ENCODE measurements around the gene KIF25.
"Not testable (repeated sequence)": the region's sequence is repeated elsewhere in the genome, so short reads cannot be mapped to it uniquely, and the experiment has no call there.

The KIF25 gene

GRCh38 chr6:168073937-168074730, 76.7 kb downstream of the KIF25 start:
- no peak for DNase-seq

- no peak for DNase-seq
Observed at GRCh38 chr6:168075216-168075615, 77.7 kb downstream of the KIF25 start.

DNA sequence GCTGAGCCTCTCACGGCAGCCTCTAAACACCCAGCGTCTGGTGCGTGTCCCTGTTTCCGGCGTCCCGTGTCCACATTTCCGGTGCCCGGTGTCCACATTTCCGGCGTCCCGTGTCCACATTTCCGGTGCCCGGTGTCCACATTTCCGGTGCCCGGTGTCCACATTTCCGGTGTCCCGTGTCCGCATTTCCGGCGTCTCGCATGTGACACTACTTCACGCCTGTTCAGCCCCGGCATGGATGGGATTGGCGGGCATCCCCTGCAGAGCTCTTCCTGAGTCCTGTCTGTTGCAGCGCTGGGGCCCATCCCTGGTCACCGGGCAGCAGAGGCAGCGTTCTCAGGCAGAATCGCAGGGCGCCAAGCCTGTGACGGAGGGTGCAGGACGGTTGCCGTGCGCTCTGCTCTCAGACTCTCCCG, 78.3 kb downstream of the KIF25 start:
- no peak for DNase-seq

GRCh38 chr6:168077401-168077800, 79.9 kb downstream of the KIF25 start:
- DNase-seq: not testable (repeated sequence)

GRCh38 chr6:168078175-168078942, 80.9 kb downstream of the KIF25 start:
- DNase-seq: no peak

DNA sequence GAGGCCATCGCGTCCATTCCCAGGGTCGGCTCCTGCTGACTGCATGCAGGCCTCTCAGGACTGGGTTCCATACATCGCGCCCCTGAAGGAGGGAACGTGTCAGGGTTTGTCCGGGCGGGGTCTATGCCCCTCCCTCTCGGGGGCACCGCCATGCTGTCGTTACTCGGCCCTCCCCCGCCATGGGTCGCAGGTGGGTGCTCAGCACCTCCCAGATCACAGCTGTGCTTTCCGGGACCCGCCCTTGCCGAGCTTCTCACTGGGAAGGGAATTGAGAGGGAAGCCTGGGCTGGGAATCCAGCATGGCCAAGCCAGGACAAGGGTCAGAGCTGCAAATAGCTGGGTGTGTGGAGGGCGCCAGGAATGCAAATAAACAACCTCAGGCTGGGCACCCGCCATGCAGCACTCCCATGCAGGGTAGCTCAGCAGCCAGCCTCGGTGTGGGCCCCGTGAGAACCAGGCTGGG, 81.5 kb downstream of the KIF25 start, which contains the start of gene FRMD1:
Gene FRMD1, minus strand, starts transcription at position 270 of the 463 bp plus-strand sequence. Its CDS starts 118 bp downstream, at position 152.
- no peak for DNase-seq

DNA sequence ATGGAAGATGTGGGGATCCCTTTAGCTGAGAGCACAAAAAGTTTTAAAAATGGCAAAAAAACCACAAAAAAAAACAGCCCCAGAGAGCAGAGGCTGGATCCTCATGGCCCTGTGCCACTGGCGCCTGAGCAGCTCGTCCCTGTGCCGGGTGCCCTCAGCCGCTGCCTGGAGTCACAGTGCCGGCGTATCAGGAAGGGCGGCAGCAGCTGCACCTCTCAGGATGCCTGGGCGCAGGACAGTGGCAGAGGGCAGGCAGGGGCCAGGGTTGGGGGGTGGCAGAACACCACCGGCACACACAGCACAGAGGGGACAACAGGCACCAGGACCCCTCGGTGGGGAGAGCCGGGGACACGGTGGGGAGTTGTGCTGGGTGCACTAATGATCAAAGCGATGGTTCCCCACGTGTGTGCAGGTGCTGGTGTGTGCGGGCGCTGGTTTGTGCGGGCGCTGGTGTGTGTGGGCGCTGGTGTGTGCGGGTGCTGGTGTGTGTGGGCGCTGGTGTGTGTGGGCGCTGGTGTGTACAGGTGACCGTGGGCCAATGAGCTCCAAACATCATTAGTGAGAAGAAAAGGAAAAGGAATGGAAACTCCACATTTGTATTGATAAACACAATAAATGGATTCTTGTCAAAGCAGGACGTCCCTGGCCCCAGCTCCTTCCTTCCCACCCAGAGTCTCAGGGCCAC, 83.1 kb downstream of the KIF25 start:
- DNase-seq: no peak

DNA sequence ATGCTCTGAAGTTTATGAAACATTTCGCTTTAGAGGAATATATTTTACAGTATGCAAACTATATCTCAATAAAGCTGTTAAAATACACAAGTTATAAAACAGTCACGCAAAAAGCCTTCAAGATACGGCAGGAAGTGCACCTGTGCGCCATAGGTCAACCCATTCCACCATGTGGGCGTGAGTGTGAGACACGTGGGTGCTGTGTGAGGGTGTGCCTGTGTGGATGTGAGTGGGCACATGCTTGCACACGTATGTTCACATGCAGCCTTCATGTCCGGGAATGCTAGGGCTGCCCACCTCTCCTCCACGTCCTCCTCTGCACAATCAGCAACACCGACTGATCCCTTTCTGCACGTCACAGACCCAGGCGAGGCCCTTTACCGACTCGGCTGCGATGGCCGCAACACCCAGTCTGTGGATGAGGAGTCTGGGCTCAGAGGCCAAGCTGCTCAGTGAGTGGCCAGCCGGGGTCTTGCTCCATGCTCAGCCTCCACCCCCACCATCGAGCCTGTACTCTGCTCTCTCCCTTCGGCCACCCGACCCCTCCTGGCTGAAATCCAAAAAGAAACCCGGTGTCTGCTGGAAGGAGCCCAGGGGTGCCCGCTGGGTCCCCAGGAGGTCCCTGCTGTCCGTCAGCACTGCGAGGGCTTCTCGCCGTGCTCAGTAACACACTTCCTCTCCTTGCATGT, 84.5 kb downstream of the KIF25 start:
- DNase-seq: no peak

- DNase-seq: no peak
Observed at GRCh38 chr6:168082860-168083513, 85.5 kb downstream of the KIF25 start.

DNA sequence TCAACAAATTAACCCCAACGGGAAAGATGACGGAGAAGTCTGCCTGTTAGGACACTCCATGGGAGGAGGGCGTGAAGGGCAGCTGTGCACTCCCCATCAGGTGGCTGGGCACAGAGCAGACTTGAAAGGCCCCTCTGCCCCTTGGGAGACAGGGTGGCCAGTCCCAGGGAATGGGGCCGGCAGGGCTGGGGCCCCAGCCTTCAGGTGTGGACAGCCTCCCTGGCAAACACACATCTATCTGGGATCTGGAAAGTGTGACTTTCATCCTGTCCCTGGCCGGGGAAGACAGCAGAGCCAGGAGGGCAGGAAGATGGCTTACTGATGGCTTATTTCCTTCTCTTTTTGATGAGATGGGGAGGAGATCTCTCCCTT, 86.0 kb downstream of the KIF25 start:
- no peak for DNase-seq

DNA sequence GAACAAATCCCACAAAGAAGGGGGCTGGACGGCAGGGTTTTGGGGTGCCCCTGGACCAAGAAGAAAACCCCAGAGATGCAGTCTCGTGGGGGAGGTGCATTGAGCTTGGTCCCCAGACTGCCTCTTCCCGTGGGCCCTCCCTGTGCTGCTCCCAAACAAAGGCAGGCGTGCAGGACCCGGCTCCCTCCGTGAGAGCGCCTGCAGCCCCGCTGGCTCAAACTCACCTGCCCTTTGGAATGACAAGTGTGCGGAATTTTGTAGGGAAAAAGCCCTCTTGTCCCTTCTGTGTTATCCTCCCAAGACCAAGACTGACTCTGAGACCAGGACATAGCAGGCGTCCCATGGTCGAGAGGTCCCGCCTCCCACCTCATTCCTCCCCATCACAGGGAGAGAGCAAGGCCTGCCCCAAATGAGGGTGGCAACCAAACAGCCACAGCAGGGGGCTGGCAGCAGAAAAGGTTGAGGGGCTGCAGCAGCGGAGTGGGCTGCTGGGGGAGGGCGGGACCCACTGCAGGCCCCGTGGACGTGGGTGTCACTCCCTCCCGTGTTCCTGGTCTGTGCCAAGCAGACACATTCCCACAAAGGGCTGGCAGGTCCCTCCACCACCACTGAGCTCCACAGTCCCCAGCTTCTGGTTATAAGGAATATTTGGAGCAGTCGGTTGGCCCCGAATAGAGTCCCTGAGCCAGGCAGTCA, 87.1 kb downstream of the KIF25 start:
- no peak for DNase-seq

DNA sequence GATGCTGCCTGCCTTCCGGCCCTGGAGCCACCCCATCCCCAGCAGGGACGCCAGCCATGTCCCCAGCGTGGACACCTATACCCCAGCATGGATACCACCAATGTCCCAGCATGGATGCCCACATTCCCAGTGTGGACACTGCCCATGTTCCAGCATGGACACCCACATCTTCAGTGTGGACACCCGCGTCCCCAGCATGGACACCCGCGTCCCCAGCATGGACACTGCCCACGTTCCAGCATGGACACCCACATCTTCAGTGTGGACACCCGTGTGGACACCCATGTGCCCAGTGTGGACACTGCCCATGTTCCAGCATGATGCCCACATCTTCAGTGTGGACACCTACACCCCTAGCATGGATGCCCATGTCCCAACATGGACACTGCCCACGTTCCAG, 88.6 kb downstream of the KIF25 start:
- no peak for DNase-seq

- DNase-seq: no peak
Observed at GRCh38 chr6:168086616-168087015, 89.1 kb downstream of the KIF25 start.

DNA sequence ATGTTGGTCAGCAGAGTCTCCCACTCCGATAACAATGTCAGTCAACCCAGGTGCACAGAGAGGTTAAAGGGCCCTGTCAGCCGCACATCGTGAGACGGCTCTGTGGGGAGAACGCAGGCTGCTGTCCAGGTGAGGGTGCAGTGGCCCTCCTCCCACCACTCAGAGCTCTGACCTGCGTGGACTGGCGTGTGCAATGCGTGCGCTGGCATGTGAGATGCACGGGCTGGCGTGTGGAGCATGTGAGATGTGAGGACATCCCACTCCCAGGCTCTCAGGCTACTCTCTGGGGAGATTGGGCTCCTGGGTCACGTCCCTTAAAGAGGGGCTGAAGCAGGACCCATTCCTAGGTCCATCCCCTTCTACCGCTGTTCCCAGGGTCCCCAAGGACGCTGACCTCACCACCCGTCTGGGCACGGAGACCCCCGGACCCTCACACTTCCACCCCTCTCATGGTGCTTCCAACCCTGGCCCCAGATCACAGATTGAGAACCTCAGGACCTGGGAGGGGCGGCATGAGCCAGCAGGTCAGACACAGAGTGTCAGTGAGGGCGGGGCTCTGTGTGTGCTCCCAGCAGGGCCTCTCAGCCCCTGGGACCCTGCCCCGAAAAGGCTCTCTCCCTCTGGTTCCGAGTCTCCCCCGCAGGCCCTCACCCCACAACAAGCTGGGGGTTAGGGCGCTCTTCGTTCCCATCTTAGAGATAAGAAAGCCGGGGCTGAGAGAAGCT, 90.1 kb downstream of the KIF25 start:
- no peak for DNase-seq

GRCh38 chr6:168088161-168089053, 90.9 kb downstream of the KIF25 start:
- no peak for DNase-seq

DNA sequence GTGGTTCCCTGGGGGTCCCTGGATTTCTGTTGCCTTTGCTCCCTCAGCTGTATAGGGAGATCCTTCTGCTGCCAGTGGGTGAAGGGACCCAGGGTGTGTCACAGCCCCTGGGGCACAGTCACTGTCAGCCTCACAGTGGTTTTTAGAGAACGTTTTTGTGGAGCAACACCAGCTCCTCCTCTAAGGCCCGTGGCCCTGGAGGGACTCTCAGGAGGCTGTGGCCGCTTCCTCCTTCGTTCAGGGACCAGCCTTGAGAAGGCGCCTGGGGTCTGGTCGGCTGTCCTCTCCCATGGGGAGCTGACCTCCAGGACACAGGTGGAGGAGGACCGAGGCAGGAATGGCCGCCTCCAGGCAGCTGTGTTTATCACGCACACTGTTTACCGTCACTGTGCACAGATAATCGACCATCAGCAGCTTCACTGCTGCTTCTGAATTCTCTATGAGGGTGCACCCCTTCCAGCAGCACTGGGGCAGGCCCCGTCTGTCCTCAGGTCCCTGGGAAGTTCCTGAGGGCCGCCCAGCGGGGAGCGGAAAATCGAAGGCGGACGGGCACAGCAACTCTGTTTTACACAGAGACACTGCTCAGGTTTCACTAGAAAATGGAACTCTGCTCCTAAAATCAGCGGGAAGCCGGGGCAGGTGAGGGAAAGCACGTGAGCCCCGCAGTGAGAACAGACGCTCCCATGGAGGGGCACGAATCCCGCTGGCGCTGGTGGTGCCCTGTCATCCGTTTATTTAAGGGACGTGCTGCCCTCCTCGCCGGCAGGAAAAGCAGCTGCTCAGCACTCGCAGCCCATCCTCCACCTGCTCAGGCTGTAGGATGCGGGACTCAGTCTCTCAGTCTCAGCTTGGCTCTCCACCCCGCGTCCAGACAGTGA, 92.0 kb downstream of the KIF25 start:
- DNase-seq: no peak

DNA sequence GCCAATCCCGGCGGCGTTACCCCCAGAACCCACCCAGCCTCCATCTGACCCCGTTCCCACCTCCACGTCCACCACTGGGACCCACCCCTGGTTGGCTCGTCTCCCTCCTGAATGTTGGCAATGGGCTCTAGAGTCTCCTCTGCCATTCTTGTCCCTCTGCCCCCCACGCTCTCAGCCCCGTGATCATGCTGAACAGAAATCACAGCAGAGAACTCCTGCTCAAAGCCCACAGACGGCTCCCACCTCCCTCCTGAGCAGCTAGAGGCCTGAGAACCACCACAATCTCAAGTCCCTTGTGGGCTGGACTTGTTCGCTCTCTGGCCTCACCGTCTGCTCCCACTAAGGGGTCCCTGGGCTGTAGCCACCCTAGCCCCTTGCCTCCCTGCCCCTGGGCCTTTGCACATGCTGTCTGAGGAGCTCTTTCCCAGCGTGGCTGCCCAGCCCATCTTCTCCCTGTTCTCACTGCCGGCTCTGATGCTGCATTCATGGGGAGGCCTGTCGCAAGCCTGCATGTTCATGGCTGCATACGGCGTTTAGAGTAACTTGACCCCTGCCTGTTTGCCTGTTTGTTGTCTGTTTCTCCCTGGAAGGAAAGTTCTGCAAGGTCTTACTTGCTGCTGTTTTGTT, 92.7 kb downstream of the KIF25 start:
- no peak for DNase-seq

GRCh38 chr6:168090706-168091105, 93.2 kb downstream of the KIF25 start:
- no peak for DNase-seq
